RPMI7951 (cell line): ENCODE measurements around the gene VAT1L. TPM values are rescaled to one million over a fixed set of nuclear protein-coding genes. Genes with fewer than 3 reads are reported as not detected.

ENCODE experiments used
- DNase-seq: peaks from one replicate; pipeline ENCODE4 v3.0.0-alpha.2; 2012; ENCODE audit warnings: low read depth
- total RNA-seq: library from RNA; depleted of rRNA; stranded (reverse); fragments of >200 nt; shearing (Covaris generic); gene quantifications from 2 replicates; pipeline ENCODE4 v1.2.3, GENCODE V29; 2014; rRNA removed

VAT1L gene, protein sequence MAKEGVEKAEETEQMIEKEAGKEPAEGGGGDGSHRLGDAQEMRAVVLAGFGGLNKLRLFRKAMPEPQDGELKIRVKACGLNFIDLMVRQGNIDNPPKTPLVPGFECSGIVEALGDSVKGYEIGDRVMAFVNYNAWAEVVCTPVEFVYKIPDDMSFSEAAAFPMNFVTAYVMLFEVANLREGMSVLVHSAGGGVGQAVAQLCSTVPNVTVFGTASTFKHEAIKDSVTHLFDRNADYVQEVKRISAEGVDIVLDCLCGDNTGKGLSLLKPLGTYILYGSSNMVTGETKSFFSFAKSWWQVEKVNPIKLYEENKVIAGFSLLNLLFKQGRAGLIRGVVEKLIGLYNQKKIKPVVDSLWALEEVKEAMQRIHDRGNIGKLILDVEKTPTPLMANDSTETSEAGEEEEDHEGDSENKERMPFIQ
- total RNA-seq = 53.7 and 62.0 TPM in 2 replicates

DNA sequence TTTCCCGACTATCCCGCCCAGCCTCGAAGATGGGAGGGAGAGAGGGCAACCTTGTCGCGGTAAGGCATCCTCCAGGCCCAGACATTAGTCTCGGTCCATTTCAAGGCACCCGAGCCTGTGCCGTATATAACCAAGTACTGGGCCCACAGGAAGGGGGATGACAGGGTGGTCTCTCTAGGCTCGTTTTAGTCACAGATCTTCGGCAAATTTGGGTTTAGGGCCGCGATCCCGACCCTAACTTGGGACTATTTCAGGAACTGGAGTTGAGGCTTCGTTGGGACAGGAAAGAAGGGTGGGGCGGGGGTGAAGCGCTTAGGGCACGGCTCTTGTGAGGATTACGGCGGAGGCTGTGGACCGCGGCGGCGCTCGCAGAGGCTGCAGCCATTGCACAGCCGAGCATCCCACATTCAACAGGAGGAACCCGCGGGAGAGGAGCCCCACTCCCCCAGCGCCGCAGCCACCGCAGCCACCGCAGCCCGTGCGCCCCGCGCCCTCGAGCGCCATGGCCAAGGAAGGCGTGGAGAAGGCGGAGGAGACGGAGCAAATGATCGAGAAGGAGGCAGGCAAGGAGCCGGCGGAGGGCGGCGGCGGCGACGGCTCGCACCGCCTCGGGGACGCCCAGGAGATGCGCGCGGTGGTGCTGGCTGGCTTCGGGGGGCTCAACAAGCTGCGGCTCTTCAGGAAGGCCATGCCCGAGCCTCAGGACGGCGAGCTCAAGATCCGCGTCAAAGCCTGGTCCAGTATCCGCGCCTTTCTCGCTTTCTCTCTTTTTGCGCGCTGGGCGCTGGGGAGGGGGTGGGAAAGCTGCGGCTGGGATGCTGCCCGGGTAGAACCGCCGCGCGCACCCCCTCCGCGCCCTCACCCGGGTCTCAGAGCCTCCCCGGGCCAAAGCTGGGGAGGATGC is at the start of gene VAT1L:
TSS of gene VAT1L (plus strand) at position 384 of the 904 bp plus-strand sequence. CDS start at position 503, 119 bp downstream.
- DNase-seq = peak; percentile 67

DNA sequence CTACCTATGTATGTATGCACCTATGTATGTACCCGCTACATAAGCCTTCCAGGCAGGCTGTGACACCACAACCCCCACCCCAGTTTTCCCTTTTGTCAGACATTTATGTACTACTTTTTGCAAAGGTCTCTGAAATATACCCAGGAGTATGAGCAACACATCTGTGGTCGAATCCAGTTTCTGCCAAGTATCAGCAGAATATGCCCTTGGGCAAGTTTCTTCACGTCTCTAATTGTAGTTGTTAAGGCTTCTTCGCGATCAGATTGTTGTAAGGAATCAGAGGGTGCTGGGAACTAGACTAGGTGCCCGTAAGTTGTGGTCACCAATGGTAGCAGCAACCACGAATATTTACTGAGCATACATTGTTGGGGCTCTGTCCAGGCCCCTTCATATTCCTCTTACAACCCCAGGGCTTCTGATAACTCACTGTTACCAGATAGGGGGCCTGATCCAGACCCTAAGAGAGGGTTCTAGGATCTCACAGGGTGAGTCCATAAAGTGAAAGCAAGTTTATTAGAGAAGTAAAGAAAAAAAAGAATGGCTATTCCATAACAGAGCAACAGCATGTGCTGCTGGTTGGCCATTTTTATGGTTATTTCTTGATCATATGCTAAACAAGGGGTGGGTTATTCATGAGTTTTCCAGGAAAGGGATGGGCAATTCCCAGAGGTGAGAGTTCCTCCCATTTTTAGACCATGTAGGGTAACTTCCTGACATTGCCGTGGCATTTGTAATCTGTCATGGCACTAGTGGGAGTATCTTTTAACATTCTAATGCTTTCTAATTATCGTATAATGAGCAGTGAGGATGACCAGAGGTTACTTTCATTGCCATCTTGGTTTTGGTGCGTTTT is 49.4 kb upstream of the VAT1L start:
- peak; percentile 92 for DNase-seq

DNA sequence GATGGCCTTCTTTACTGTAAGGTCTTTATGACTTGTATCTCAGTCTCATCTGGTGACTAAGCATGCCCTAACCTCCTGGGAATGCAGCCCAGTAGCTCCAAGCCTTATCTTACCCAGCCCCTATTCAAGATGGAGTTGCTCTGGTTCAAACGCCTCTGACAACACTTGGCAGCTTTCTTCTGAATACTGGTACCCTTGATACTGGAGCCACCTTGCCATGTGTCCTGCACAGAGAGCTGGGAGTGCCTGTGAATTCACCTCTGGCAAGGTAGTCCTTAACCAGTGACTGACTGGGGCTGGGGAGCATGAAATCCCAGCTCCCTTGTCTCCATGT is 48.8 kb upstream of the VAT1L start:
- DNase-seq = peak; percentile 75

DNA sequence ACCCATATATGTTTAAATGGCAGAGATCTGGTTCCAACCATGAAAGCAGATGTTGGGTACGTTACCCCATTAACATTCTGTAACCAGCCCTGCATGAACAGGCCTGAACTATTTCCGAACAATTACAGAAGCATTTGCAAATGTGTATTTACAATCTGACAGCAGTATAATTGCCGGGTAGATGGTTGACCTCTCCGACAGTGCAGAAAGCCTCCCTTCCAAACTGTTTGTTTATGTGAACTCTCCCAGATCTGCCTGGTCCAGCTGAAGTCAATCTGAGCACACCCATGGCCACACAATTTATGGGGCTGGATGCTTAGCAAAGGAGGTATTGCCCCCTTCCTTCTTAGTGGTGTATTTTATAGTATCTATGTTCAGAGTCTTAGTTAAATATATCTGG is 44.2 kb upstream of the VAT1L start:
- DNase-seq = no peak

DNA sequence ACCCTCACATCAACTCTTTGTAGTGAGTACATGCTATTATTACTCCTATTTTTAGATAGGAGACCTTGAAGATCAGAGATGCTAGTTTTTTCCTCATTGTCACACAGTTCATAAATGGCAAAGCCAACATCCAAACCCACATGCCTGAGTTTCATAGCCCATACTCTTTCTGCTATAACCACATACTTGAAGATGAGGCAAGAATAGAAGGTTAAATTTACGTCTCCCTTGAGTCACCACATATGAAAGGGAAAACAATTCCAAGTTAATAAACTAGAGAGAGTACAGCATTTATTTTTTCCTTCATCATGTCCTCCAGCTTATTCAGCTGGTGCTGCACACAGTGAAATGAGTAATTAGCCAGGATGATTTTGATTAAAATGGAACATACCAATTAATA is 42.4 kb upstream of the VAT1L start:
- no peak for DNase-seq

DNA sequence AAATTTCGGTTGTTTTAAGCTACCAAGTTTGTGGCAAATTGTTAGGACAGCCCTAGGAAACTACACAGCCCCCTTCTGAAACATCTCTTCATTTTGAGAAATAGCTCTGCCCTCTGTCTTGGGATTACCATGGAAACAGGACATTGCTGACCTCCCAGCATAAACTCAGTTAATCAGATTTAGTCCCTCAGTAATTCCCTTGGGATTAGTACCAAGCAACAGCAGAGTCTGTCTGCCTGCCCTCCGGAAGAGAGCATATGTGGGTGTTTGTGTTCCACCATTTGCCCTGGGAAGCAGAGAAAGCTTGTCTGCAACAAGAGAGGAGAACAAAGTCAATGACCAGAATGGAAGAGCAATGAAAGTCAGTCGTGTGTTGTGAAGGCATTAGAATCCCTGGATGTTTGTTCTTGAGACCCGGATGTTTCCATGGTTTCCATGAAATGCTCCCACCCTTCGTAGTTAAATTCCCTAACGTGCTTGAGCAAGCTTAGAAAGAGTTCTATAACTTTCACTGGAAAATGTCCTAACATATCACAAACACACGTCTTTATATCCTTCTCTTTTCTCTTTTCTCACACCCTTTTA is 39.9 kb upstream of the VAT1L start:
- no peak for DNase-seq

DNA sequence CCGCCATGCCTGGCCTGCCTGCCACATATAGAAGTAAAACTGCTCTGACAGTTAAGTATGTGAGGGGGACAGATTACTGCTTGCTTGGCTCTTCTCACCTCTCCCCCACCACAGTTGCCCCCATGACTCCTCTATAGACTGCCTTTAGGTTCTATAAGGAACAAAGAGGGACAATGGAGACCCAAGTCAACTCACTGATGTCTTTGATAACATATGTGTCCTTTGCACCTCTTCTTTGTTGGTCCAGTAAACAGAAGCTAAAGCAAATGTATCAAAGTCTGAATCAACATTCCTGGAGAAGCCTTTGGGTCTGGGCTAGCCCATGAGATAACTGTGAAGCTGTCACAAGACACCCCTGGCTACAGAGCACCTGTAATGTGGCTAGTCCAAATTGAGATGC is 38.9 kb upstream of the VAT1L start:
- DNase-seq = no peak

DNA sequence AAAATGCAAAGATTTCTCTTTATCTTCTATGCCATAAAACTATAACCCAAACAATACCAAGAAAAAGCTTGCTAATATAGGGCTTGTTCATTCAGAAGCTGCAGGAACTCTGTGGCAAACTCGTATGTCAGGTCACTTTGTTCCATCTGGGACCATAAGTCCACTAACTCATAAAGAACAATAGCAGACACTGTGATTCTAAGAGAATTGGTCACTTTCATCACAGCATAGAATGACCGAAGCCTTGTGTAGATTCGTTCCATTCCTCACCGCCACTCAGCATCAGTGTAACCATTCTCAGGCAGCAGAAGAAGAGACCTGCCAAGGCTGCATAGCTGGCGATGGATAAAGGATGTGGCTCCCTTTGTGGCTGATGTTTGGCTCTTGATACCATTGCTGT is 30.3 kb upstream of the VAT1L start:
- DNase-seq = no peak

DNA sequence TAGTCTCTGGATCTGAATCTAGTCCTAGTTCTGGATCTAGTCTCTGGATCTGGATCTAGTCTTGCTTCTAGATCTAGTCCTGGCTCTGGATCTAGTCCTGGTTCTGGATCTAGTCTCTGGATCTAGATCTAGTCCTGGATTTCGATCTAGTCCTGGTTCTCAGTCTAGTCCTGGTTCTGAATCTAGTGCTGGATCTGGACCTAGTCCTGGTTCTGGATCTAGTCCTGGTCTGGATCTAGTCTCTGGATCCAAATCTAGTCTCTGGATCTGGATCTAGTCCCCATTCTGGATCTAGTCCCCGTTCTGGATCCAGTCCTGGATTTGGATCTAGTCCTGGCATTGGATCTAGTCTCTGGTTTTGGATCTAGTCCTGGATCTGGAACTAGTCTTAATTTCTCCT is 29.9 kb upstream of the VAT1L start:
- no peak for DNase-seq

DNA sequence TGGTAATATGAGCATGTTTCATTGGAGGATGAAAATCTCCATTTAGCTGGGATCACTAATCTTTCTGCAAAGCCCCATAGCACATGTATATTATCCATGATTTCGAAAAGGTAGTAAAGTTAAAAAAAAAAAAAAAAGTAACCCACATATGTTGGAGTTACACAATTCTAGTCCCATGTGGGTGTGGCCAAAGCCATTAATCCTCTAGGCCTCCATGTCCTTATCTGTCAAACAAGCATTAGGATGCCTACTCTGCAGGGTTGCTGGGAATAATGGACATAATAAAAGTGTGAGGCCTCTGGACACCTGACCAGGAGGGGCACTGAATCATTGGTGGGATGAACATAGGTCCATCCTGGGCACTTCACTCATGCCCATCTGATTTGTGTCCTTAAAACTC is 29.2 kb upstream of the VAT1L start:
- no peak for DNase-seq

DNA sequence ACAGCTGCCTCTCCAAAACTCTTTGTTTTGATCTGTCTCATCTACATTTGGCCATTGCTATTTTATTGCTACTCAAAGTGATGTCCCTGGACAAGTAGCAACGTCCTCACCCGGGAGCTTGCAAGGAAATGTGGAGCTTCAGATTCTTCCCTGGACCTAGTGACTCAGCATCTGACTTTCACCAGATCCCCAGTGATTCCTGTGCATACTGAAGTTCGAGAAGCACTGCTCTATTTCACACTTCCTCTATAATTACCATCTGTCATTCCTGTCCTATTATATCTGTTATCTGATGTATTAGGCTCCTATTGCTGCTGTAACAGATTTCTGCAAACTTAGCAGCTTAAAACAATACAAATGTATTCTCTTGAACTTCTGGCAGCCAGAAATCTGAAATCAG is 28.5 kb upstream of the VAT1L start:
- peak; percentile 46 for DNase-seq

DNA sequence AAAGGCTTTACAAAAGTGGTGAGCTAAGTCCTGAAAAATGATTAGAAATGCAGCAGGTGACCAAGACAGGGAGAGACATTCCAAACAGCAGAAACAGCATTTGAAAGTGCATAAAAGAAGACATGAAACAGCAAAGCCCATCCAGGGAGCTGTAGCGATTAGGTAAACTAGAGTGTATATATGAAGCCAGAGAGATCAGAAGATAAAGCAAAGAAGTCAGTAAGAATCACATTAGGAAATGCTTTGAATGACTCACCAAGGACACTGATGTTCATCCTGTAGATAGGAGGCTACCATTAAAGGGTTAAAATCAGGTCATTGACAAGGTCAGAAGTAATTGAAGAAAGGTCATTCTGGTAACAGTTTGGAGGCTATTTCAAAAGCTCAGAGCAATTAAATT is 27.6 kb upstream of the VAT1L start:
- DNase-seq = peak; percentile 70

DNA sequence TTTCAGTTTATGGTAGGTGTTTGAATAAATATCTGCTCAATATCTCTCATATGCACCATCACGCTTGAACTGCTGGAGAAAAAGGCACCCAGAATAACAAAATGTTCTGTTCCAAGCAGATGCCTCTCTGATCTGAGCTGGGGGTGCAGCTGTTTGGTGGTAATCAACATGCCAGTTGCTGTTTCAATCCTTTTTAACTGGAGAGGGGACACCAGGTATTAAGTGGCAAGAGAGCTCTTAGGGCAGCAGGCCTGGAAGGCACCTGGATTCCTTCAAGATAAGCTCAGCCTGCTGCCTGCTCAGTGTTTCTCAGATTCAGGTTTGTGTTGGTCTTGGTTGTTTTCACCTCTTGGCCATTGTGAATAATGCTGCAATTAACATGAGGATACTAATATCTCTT is 27.2 kb upstream of the VAT1L start:
- no peak for DNase-seq

DNA sequence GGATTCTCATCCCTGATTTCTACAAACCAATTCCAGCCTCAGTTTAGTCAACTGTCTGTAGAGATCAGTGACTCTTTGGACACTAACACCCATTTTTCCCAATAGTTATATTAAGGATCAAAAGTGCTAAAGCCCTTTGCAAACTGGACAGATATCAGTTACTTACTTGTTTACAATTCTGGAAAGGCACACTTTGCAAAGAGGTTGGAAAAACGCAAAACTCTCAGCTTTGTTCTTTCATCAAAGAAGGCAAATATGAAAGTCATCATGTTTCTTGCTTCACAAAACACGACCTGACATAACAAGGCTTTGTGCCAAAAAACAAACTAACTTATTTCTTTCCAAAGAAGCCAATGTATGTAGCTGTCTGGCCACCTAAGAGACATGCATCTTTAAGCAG is 26.1 kb upstream of the VAT1L start:
- no peak for DNase-seq

DNA sequence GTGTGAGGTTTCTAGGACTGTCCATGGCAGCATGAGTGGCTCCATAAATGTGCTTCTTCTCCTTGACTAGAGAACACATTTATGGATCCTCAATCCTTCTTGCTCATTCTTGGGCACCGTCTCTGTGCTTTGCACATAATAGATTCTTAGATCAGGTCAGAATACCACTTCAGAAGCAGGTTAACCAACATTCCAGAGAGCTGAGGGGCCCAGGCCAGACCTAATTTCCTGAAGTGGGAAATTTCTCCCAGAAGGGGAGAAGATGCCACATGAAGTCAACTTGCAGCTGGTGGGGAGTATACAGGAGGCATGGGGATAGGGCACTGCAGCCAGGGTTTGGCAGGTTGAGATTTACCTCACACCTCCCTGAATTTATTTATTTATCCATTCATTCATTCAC is 24.4 kb upstream of the VAT1L start:
- DNase-seq = peak; percentile 57

DNA sequence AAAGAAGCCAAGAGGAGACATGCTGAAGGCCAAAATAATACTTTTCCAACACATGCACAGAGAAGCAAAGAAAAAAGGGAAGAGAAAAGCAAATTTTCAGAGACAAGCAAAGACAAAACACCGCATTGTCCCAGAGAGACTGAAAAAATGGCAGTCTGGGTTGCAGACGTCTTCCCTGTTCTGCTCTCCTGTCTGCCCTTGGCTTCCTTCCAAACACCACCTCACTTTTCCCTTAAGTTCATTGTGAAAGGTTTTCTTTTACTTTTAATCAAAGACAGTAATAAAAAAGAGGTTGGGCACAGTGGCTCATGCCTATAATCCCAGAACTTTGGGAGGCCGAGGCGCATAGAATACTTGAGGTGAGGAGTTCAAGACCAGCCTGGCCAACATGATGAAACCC is 21.2 kb upstream of the VAT1L start:
- no peak for DNase-seq

DNA sequence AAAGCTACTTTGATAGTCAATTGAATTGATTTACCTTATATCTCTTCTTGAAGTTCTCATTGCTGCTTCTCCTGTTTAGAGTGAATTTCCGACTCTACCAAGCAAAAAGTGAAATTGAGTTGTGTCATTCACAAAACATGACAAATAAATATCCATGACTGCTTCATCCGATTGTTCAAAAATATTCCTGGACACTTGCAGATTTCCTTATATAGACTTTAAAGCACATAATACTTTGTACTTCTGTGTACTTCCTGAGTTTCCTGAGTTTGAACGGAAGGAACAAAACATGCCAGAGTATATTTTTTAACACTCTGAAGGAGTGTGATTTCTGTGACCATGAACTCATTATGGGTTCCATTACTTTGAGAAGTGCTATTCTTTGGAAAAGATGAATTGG is 20.5 kb upstream of the VAT1L start:
- no peak for DNase-seq

DNA sequence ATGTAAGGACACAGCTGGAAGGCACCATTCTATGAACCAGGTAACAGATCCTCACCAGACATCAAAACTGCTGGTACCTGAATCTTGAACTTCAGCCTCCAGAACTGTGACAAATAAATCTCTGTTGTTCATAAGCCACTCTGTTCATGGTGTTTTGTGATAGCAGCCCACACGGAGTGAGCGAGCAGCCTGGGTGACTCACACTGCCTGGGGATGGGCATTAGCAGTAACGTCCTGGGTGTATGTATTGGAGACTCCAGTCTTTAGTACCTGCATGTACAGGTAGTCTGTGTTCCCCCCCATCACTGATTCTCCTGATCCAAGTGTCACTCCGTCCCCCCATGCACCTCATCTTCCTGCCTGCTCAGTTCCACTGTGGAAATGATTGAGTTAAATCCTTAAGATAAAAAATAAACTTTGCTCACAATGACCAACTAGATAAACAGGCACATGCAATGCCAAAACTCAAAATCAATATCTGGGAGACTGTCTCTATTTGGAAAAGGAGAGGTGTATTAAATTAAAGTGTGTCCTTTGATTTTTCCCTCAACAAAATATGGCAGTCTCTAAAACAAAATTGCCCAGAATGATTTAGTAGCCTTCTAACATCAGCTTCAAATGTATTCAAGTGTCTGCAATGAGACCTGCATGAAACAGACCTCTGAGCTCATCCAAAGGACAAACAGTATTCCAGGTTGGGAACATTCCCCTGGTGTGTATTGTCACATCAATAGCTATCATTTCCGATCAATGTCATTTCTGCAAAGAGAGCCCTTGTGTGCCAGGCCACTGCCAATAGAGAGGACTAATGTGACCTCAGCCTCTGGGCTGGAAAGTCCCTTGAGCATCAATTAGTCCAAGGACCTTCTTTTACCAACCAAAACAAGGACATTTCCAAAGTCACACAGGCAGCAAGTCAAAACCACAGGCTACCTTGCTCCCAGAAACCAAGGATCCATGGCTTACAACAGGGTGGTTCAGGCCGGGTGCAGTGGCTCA is 12.2 kb upstream of the VAT1L start:
- DNase-seq = peak; percentile 67

DNA sequence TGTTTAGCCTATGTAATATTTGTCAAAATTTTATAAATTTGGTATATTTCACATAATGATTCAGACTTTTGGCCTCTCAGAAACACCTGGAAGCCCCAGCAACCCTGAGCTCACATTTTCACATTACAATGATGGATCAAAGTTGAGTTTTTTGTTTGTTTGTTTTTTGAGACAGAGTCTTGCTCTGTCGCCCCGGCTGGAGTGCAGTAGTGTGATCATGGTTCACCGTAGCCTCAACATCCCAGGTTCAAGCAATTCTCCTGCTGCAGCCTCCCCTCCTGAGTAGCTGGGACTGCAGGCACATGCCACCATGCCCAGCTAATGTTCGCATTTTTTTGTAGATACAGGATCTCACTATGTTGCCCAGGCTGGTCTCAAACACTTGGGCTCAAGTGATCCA is 10.6 kb upstream of the VAT1L start:
- no peak for DNase-seq

DNA sequence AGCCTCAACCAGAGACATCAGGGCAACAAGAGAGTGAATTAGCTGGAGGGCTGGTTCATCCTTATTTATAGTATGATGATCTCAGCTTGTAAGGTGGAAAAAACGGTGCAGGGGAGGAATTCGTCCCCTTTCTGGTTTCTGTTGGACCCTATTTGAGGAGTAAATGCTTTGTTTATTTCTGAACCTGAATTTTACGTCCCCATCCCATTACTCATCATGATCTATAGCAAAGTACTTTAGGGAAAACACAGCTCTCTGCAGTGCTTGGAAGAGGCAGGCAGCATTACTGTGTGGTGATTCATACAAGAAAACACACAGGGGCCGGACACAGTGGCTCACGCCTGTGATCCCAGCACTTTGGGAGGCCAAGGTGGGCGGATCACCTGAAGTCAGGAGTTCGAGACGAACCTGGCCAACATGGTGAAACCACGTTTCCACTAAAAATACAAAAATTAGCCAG is 8.0 kb upstream of the VAT1L start:
- DNase-seq = peak; percentile 96
